Spleen (tissue), 11 donors: ENCODE measurements around the gene PTPN9. TPM values are rescaled to one million over a fixed set of nuclear protein-coding genes. Genes with fewer than 3 reads are reported as not detected.
"Not testable (repeated sequence)": the region's sequence is repeated elsewhere in the genome, so short reads cannot be mapped to it uniquely, and the experiment has no call there.

ENCODE experiments used
- DNase-seq: peaks from one replicate; pipeline ENCODE4 v3.0.0-alpha.2; 2020
- H3K27ac ChIP-seq, 8 donors: fragments of 200-600 bp; sonication (generic) in 7 of 8; 1 replicate in 4 of 8; 2 replicates in 4 of 8; pipeline versions ENCODE4 v1.5.0 to v1.8.0; 2016 to 2021; ENCODE audit warnings: inconsistent platforms in 4 of 8, mild to moderate bottlenecking in 4 of 8, moderate library complexity in 1 of 8
- H3K27me3 ChIP-seq, 7 donors: fragments of 200-600 bp; sonication (generic) in 6 of 7; replicated peaks in 1 of 7; 1 replicate in 4 of 7; 2 replicates in 3 of 7; pipeline versions ENCODE4 v1.5.0 to v1.8.0; 2016 to 2021; ENCODE audit warnings: inconsistent platforms in 3 of 7, mild to moderate bottlenecking in 1 of 7
- H3K36me3 ChIP-seq, 6 donors: fragments of 200-600 bp; sonication (generic) in 5 of 6; 1 replicate in 4 of 6; 2 replicates in 2 of 6; pipeline versions ENCODE4 v1.5.0 to v1.8.0; 2016 to 2021; ENCODE audit warnings: inconsistent platforms in 2 of 6
- H3K4me1 ChIP-seq, 6 donors: fragments of 200-600 bp; sonication (generic) in 5 of 6; 1 replicate in 3 of 6; 2 replicates in 3 of 6; pipeline versions ENCODE4 v1.5.0 to v1.8.0; 2016 to 2021; ENCODE audit warnings: inconsistent platforms in 3 of 6
- H3K4me3 ChIP-seq, 8 donors: fragments of 200-600 bp; sonication (generic) in 7 of 8; 1 replicate in 4 of 8; 2 replicates in 4 of 8; pipeline versions ENCODE4 v1.5.0 to v1.8.0; 2016 to 2021; ENCODE audit warnings: inconsistent platforms in 4 of 8, mild to moderate bottlenecking in 4 of 8, moderate library complexity in 2 of 8
- H3K9me3 ChIP-seq, 8 donors: fragments of 200-600 bp; sonication (generic) in 7 of 8; 1 replicate in 4 of 8; 2 replicates in 4 of 8; pipeline versions ENCODE4 v1.5.0 to v1.8.0; 2016 to 2021; ENCODE audit warnings: inconsistent platforms in 4 of 8
- CTCF ChIP-seq, 11 experiments: fragments of 200-600 bp in 7 of 11; fragments of 450-650 bp in 4 of 11; sonication (generic) in 4 of 11; IDR thresholded peaks in 8 of 11; conservative IDR thresholded peaks in 3 of 11; 1 replicate in 7 of 11; 2 replicates in 4 of 11; pipeline versions ENCODE4 v1.4.0 to v1.8.0; 2016 to 2021; ENCODE audit warnings: antibody characterized with exemption in 11 of 11, inconsistent platforms in 4 of 11, mild to moderate bottlenecking in 1 of 11
- POLR2A ChIP-seq, 3 donors: fragments of 450-650 bp; IDR thresholded peaks; one replicate each; pipeline ENCODE4 v1.5.1; 2017; ENCODE audit warnings: antibody characterized with exemption in 3 of 3, mild to moderate bottlenecking in 1 of 3
- POLR2AphosphoS5 ChIP-seq, 3 donors: sonication (generic); formaldehyde crosslinking; IDR thresholded peaks; one replicate each; pipeline ENCODE4 v1.5.1; 2017; ENCODE audit warnings: antibody characterized with exemption in 3 of 3
- WGBS, 5 donors: extraction: QIAGEN DNeasy Blood & Tissue Kit in 3 of 5; methylation state at CpG; one replicate each; pipeline versions ENCODE4 v1.1.5 to v1.1.7; 2013 to 2018; 5-methylcytosine and 5-hydroxymethylcytosine counted together
- intact Hi-C: fragments of 100-400 bp; cut with DNase I; formaldehyde crosslinking; loops from one replicate; pipeline ENCODE4 v1.15.0; 2023; ENCODE audit warnings: low total_unique reads
- polyA plus RNA-seq, 3 donors: library from polyadenylated mRNA; stranded (reverse); fragments of 200-250 nt; gene quantifications; one replicate each; pipeline ENCODE4 v1.2.1, GENCODE V29; 2013
- total RNA-seq, 7 donors: library from RNA; depleted of rRNA in 3 of 7; stranded (reverse); fragments of >200 nt in 3 of 7; fragmentation: NEBNext Ultra II Directional in 4 of 7; extraction: Animal tissue kit (Norgen Biotek cat#: 25700) in 4 of 7; gene quantifications; one replicate each; pipeline versions ENCODE4 v1.1.0 to v1.2.1, GENCODE V29; 2016 to 2021
- donor health status: healthy with polysubstance abuse.
- donor health status: DM: no; HTN: no; CAD: no; lungs with moderate emphysema.
- donor health status: DM: no; HTN: no; CAD: no.
- donor health status: Bipolar disorder and iron deficiency.
- donor health status: healthy.
- donor health status: DM: no; HTN: no; CAD: no.
- donor health status: DM: yes; HTN: yes; CAD: no.

Gene PTPN9
- total and polyA plus RNA-seq, 10 donors = 4.6 to 32.5 (median 22.3) TPM

DNA sequence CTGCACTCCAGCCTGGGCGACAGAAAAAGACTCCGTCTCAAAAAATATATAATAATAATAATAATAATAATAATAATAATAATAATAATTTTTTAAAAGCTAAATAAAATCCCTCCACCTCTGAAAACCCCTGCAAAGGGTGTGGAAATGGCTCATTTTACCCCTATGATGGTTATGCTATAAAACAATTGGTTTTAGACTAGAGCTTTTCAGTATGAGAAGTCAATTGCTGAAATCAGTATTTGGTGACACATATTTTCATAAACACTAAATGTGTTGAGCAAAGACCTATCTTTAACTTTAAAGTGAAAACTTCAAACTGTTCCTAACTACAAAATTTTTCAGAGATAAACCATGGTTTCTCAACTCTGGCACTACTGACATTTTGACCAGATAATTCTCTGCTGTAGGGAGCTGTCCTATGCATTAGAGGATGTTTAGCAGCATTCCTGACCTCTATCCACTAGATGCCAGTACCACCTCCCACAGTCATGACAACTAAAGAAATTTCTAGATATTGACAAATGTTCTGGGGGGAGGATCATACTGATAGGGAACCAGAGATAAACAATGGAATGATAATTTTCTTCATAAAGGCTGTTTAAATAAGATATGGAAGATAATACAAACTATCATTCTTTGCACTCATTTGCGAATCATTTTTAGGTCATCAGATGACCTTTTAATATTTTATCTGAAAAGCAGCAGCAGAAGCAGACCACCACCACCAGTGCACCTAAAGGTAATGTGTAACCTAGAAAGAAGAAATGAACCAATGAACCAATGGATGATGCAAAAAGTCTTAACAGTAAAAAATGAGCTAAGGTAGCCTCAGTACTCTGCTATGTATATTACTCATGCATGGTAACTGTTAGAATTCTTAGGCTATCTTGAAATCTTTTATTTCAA is 13.8 kb downstream of the PTPN9 start:
- peaks cover 0 to 37% (median 10%) of the 10 kb centered on the region in 6 donors for H3K4me1 ChIP-seq
- no peak for TF ChIP-seq POLR2A (IDR thresholded peaks at IDR 0.05)
- TF ChIP-seq POLR2AphosphoS5 (IDR thresholded peaks at IDR 0.05) = no peak
- no peak for TF ChIP-seq CTCF (IDR thresholded peaks at IDR 0.05 in 8 of 11, conservative IDR thresholded peaks at IDR 0.05 in 3 of 11)
- H3K4me3 ChIP-seq = no peak overlapping the region
- H3K9me3 ChIP-seq = no peaks in the 10 kb centered on the region
- no peak overlapping the region for H3K27ac ChIP-seq
- H3K36me3 ChIP-seq = peaks cover 0 to 5% (median 0%) of the 10 kb centered on the region in 6 donors
- 95 to 97% (median 96%) methylated on average over 3 of the region's 3 CpGs for whole genome bisulfite sequencing, 5 donors
- no peak for DNase-seq
- H3K27me3 ChIP-seq = no peaks in the 10 kb centered on the region
- intact Hi-C loops = no loop called here

DNA sequence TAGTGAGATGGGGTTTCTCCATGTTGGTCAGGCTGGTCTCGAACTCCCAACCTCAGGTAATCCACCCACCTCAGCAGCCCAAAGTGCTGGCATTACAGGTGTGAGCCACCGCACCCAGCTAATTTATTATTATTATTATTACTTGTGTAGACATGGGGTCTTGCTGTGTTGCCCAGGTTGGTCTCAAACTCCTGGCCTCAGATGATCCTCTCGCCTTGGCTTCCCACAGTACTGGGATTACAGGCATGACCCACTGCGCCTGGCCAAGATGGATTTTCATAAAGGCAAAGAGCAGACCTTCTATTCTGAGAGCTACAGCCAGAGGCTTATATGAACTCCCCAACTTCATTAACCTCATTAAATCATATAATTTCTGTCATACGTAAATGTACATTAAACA is 17.2 kb downstream of the PTPN9 start:
- no peaks in the 10 kb centered on the region for H3K27me3 ChIP-seq
- peaks cover 0 to 5% (median 0%) of the 10 kb centered on the region in 6 donors for H3K36me3 ChIP-seq
- intact Hi-C loops = no loop called here
- no peak for DNase-seq
- H3K4me3 ChIP-seq = no peak overlapping the region
- no peak overlapping the region for H3K27ac ChIP-seq
- H3K4me1 ChIP-seq = peaks cover 0 to 19% (median 0%) of the 10 kb centered on the region in 6 donors
- no peak for TF ChIP-seq POLR2A (IDR thresholded peaks at IDR 0.05)
- no peak for TF ChIP-seq CTCF (IDR thresholded peaks at IDR 0.05 in 8 of 11, conservative IDR thresholded peaks at IDR 0.05 in 3 of 11)
- no peak for TF ChIP-seq POLR2AphosphoS5 (IDR thresholded peaks at IDR 0.05)
- H3K9me3 ChIP-seq = no peaks in the 10 kb centered on the region
- WGBS, 5 donors = 97 to 99% (median 97%) methylated on average over 5 of the region's 5 CpGs

- H3K27ac ChIP-seq, intact Hi-C loops, DNase-seq, H3K36me3 ChIP-seq, H3K4me3 ChIP-seq, H3K4me1 ChIP-seq, H3K27me3 ChIP-seq, H3K9me3 ChIP-seq: not testable (repeated sequence)
- 68 to 87% (median 77%) methylated on average over 5 to 6 of the region's 6 CpGs for WGBS, 5 donors
These were observed 19.8 kb downstream of the PTPN9 start for GRCh38 chr15:75559360-75559759.

DNA sequence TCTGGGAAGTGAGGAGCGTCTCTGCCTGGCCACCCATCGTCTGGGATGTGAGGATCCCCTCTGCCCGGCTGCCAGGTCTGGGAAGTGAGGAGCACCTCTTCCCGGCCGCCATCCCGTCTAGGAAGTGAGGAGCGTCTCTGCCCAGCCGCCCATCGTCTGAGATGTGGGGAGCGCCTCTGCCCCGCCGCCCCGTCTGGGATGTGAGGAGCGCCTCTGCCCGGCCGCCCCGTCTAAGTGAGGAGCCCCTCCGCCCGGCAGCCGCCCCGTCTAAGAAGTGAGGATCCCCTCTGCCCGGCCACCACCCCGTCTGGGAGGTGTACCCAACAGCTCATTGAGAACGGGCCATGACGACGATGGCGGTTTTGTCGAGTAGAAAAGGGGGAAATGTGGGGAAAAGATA is 20.2 kb downstream of the PTPN9 start:
- H3K27me3 ChIP-seq, H3K9me3 ChIP-seq, H3K36me3 ChIP-seq, DNase-seq, H3K4me3 ChIP-seq, intact Hi-C loops, H3K27ac ChIP-seq, H3K4me1 ChIP-seq: not testable (repeated sequence)
- WGBS, 5 donors = 93 to 100% (median 97%) methylated on average over 12 to 28 of the region's 28 CpGs

DNA sequence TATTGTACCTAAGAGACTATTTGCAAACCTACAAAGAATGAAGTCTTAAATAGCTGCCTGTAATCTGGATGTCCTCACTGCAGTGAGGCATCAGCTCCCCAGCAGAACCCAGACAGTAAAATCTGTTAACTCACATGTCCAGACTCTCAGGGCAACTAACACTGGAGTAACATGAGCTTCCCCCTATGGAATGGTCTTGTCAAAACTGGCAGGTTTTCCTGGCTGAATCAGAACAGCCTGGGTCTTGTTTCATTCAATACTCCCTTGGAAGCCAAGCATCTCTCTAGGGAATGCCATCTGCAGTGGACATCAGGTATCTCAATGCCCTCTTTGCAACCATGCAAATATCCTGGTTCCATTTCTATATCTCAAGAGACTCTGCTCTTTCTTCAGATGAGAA is 24.4 kb downstream of the PTPN9 start:
- no peaks in the 10 kb centered on the region for H3K27me3 ChIP-seq
- H3K36me3 ChIP-seq = no peaks in the 10 kb centered on the region
- no peak for TF ChIP-seq CTCF (IDR thresholded peaks at IDR 0.05 in 8 of 11, conservative IDR thresholded peaks at IDR 0.05 in 3 of 11)
- no peak for TF ChIP-seq POLR2A (IDR thresholded peaks at IDR 0.05)
- H3K27ac ChIP-seq = no peak overlapping the region
- no peak for DNase-seq
- H3K9me3 ChIP-seq = no peaks in the 10 kb centered on the region
- intact Hi-C loops = no loop called here
- peaks cover 0 to 25% (median 2%) of the 10 kb centered on the region in 6 donors for H3K4me1 ChIP-seq
- no peak overlapping the region for H3K4me3 ChIP-seq
